Stimulated activated CD4-positive, alpha-beta T cell treated with anti-CD3 and anti-CD28 coated beads, Interleukin-4, amount 100 ng/mL, for 4 hours (primary cell): Measurements from ENCODE around the gene DUOX1.

Experiments used
- DNase-seq, 2 experiments: peaks; one replicate each; pipeline ENCODE4 v3.0.0-alpha.2; 2020

The DUOX1 gene

GRCh38 chr15:45197512-45197911 is 67.7 kb downstream of the DUOX1 start:
- DNase-seq: no peak

DNA sequence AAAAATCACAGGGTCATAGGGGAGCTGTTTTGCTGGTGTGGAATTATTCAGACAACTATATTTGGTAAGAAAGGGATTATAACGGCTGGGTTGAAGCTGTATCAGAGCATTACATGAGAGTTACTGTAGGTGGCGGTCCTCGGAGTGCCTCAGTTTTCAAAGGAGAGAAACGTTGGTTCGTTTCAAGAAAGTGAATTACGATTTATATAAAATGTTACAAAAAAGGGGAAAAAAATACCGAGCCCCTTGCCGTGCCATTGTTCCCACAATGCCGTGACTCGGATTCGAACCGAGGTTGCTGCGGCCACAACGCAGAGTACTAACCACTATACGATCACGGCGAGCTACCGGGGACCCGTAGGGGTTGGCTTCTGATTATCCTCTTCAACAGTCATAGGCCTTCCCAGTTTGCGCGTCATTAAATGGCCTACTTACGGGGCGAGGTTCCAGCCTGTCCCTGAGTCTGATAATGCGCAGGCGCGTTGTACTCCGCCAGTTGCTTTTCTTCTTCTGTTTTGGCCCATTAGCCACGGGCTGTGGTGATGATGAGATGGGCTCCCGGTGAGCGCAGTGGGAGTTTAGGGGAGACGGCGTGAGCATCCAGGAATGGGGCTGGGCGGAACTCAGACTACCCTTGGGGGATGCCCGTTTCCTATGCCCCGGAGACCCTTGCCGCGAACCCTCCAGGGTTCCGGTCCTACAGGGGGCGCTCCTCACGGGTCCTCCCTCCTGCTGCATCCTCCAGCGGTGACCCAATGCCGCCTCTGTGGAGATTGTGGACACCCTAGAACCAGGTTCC is 68.7 kb downstream of the DUOX1 start:
- DNase-seq: peak; percentile 83 to 93

- DNase-seq: peak in 1 of 2 experiments; percentile 23
Observed at GRCh38 chr15:45199136-45199810, 69.5 kb downstream of the DUOX1 start.

- DNase-seq: peak; percentile 94 to 96
Observed at GRCh38 chr15:45200001-45200798, 70.4 kb downstream of the DUOX1 start.

DNA sequence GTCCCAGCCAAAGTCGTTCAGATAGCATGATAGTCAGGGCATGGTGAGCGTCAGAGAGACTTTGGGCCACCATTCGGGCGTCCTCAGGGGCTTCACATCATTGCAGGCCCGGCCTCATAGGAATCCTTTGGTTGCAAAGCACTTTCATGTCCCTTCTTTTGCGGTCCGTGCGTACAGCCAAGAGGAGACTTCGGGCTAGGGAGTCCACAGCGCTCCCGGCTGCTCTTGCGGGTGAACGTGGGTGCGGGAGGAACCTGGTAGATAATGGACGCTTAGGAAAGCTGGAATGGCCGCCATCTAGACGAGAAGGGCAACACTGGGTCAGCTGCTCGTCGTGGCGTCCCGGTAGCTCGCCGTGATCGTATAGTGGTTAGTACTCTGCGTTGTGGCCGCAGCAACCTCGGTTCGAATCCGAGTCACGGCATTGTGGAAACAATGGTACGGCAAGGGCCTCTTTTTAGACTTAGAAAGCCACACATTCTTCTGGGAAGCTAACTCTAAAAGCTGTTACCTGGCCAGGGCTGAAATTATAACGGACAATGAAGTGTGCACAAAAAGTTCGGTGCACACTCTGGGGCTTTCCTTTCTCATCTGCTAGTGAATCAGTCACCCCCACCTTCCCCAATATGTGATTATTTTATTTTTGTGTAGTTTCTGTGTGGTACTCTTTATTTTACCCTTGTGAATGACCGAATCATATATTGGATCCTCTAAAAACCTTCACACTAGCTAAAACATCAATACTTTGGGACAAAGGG is 71.2 kb downstream of the DUOX1 start:
- peak; percentile 74 to 86 for DNase-seq

- no peak for DNase-seq
Observed at GRCh38 chr15:45201557-45201859, 71.7 kb downstream of the DUOX1 start.

- no peak for DNase-seq
Observed at GRCh38 chr15:45201869-45202268, 72.1 kb downstream of the DUOX1 start.

- no peak for DNase-seq
Observed at GRCh38 chr15:45203182-45203581, 73.4 kb downstream of the DUOX1 start.

- DNase-seq: peak in 1 of 2 experiments; percentile 45
Observed at GRCh38 chr15:45205192-45205591, 75.4 kb downstream of the DUOX1 start.

DNA sequence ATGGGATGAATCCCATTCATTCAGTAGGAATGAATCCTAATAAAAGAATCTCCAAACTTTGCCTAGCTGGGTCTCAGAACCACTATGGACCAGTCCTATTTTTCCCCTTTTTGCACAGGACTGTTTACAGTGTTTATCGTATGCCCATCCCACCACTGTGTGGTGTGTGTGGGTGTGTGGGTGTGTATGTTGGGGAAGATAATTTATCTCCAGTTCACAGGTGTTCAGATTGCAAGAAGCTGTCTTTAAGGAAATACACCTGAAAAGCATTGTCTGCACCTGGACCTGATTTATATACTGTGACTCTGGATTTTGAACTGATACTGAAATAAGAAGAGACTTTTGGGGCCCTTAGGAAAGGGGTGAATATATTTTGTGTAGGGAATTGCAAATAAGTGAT is 82.7 kb downstream of the DUOX1 start:
- DNase-seq: no peak
